NCI-H1048 (cell line): ENCODE data around the gene SLC25A21.
"Not testable (repeated sequence)": the region's sequence is repeated elsewhere in the genome, so short reads cannot be mapped to it uniquely, and the experiment has no call there.

Experiments used
- DNase-seq: peaks from one replicate; lab custom pipeline; 2025; lab: John Stamatoyannopoulos, UW

The SLC25A21 gene

GRCh38 chr14:37088356-37089215, 83.8 kb downstream of the SLC25A21 start:
- no peak for DNase-seq

DNA sequence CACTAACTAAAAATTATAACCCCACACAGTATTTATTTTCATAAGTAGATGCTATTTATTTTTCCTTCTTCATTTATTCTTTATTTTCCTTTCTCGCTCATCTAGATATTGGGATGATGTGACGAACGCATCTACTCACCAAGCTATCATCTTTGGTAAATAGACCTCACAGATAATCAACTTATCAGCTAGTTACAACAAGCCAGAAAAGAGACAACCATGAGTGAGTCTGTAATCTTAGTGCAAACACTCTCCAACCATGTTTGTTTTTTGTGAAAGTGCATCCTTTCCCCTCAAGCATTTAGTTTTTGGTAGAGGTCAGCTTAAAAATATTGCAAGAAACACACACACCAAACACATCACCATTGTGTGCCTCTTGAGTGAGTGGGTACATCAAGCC, 84.9 kb downstream of the SLC25A21 start:
- DNase-seq, result no peak

DNA sequence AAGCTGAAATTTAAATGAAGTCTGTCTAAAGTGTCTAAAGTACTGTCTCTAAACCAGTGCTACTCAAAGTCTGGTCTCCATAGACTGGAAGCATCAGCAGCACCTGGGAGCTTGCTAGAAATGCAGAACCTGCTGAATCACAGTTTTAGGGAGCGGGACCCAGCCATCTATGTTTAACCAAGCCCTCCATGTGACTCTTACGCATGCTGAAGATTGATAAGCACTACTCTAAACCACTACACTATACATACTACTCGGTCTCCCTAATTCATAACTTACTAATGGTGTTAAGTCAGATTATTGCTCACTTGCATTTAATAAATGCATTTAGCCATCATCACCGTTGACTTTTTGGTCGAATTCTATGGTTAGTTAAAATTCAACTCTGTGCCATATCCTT, 88.8 kb downstream of the SLC25A21 start:
- no peak for DNase-seq

- no peak for DNase-seq
Observed at GRCh38 chr14:37082449-37082848, 90.0 kb downstream of the SLC25A21 start.

DNA sequence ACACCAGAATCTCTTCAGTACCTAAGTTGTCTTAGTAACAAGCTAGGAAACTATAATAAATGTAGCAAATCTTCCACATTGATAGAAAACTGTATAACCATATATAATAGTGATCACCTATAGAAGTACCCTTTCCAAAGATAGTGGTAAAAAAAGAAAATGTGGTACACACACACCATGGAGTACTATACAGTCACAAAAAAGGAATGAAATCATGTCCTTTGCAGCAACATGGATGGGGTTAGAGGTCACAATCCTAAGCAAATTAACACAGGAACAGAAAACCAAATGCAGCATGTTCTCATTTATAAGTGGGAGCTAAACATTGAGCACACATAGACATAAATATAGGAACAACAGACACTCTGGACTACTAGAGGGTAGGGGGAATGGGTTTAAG, 90.5 kb downstream of the SLC25A21 start:
- DNase-seq, result no peak

DNA sequence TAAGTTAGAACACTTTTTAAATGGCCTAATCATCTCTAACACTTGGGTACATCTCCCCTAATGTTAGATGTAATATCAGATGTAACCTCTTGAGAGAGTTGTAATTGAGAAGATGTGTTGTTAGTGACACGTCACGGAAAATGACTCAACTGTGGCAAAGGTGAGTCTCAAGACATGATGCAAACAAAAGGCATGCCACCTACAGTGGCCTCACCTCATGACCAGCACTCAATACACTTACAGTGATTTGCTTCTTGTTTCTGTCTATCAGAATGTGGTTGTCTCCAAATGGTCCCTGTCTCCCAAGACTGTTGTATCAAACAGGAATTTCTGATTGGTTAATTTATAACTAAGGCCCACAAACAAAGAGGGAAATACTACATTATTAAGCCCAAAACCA, 91.2 kb downstream of the SLC25A21 start:
- DNase-seq, result no peak

DNA sequence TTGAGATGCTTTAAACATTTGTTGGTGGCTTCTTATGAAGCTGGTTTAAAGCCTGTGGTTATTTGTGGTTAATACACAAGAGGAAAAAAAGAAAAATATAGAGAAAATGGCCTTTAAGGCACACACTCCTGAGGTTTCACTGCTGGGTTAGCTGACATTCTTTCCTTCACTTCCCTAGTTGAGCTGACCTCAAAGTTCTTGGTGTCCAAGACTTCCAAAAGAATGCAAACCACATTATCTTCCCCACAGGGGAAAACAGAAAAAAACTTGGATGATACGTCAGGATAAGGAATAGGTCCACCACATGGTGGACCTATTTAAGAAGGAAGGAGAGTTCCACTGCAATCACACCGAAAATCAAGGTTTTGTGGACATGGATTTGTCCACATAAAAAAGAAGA, 94.3 kb downstream of the SLC25A21 start:
- no peak for DNase-seq

DNA sequence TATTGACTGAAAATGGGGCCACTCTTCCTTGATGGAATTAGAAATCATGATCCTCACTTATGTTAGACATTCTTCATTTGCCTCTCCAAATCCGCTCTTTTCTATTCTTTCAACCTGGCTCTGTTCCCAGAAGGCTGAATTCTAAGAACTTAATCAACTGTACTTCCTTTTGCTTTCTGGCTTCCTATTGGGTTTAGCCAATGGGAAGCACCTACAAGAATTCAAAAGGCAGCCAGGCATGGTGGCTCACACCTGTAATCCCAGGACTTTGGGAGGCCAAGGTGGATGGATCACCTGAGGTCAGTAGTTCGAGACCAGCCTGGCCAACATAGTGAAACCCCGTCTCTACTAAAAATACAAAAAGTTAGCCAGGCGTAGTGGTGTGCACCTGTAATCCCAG, 98.1 kb downstream of the SLC25A21 start:
- not testable (repeated sequence) for DNase-seq

GRCh38 chr14:37063467-37064240, 108.8 kb downstream of the SLC25A21 start:
- DNase-seq, result no peak

- no peak for DNase-seq
Observed at GRCh38 chr14:37062191-37062803, 110.1 kb downstream of the SLC25A21 start.

DNA sequence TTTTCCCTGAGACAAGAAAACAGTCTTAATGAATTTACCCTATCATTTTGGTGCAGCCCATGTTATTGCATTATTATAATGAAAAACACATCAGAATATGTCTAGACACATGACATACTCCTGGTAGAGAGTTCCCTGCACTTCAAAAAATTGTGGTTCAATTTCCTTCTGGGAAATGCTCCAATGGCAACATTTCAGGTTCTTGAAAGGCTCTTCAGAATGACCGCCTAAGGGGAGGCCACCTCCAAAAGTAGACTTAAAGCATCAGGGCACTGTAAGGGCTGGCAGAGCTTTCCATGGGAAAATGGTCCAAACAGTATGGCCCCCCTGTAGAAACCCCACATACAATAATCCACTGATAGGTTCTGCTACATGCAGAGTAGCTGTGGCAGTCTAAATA, 110.7 kb downstream of the SLC25A21 start:
- no peak for DNase-seq

GRCh38 chr14:37060496-37061260, 111.7 kb downstream of the SLC25A21 start:
- no peak for DNase-seq

- DNase-seq, result no peak
Observed at GRCh38 chr14:37057776-37058175, 114.6 kb downstream of the SLC25A21 start.

DNA sequence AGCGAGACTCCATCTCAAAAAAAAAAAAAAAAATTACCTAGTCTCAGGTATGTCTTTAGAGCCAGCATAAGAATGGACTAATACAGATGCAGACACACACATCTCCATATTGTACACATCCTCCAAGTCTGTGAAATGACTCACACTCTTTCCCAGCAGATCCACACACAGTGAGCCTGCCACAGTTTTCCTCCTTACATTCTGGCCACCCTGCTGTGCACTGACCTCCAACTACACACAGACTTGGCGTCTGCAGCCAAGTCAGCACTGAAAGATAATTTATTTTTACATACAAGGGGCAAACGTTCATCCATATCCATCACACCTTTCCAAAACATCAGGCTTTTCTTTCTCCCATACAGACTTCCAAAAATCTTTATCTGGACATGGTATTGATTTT, 115.9 kb downstream of the SLC25A21 start:
- no peak for DNase-seq

GRCh38 chr14:37054869-37055268, 117.5 kb downstream of the SLC25A21 start:
- DNase-seq, result no peak

- DNase-seq, result no peak
Observed at GRCh38 chr14:37054144-37054543, 118.3 kb downstream of the SLC25A21 start.

DNA sequence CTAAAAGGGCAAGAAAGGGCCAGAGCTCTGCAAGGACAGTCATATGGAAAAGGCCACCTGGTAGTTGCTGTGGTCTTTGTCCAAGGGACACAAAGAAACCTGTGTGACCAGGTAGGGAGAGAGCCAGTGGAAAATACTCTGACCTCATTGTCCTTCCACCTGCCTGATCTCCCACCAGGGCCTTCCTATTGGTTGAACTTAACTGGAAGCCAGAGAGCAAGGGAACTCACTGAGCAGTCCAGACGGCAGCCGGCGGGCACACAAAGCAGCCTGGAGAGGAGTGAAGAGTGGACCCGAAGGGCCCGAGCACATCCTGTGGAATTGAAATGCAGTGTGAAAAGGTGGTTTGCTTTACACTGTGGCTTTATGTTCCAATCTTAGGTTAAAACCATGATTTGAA, 120.7 kb downstream of the SLC25A21 start:
- DNase-seq, result no peak

DNA sequence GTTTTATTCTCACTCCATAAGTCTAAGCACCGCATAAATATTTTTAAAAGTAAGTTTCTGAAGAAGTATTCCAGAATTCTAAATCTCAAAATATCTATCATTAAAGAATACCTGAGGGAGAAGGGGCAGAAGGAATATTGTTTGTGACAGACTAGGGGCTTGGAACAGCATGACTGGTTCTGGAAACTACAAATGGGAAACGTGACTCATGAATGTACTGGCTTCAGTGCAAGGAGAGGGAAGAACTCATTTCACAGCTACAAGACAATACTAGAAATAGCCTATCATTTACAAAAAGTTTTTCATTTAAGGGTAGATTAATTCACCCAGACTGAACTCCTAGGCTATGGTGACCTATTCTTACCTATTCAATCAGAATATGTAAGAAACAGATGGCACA, 121.3 kb downstream of the SLC25A21 start:
- DNase-seq, result no peak

GRCh38 chr14:37048666-37049071, 123.7 kb downstream of the SLC25A21 start:
- DNase-seq, result no peak

DNA sequence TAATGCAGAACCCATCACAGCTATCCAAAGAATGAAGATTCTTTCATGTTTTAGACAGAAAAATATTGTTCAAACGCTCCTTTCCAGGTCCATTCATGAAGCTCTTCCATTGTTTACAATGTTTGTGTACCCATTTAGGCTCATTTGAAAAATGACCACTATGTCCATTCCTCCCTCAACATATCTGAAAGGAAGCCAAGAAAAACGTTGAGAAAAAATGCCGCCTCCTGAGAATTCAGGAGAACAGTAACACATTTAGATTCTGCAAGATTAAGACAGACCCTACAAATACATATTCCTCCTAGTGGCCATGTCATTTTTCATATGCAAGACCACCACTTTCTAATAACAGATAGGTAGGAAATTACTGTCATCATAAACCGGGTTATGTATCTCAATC, 124.4 kb downstream of the SLC25A21 start:
- no peak for DNase-seq

DNA sequence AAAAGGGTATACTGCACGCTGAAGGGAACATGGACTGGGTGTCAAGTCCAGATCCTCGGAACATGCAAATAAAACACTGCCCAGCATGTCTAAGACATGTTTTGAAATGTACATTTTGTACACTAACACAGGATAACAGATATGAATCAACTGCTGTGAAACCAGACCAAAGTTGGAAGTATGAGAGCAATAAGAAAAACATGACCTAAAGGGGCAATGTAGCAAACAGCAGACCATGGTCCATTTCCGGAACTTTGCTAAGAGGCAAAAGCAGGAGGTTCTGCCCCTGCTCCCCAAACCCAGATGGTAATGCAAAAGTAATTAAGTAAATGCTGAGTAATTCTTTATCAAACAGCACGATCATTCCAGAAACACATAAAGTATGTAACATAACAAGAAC, 125.2 kb downstream of the SLC25A21 start:
- no peak for DNase-seq

DNA sequence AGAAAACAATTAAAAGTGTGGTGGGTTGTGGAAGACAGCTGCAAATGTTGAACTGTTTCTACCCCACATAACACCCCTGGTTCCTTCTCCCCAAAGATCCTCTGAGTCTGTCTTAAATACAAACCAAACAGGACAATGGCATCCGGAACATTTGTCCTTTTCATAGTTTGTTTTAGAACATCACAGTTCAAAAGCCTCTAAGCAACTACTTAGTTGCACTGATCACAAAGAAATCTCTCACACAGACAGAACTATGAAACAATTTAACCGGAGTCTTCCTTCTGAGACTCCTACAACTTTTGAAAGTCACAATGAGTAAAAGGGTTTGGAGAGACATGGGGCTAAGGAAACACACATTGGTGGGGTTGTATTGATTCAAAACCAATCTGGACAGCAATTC, 125.6 kb downstream of the SLC25A21 start:
- DNase-seq, result no peak
